ENCODE data around the gene SOX5. TPM values are rescaled to one million over a fixed set of nuclear protein-coding genes. Genes with fewer than 3 reads are reported as not detected.
A peak's percentile ranks its signal among the peaks of the same experiment; 100 is the strongest.

Gene SOX5
- total and polyA plus RNA-seq, 11 donors: 0.49 to 4.9 (median 2.5) TPM

- TF ChIP-seq, protein P1, sequence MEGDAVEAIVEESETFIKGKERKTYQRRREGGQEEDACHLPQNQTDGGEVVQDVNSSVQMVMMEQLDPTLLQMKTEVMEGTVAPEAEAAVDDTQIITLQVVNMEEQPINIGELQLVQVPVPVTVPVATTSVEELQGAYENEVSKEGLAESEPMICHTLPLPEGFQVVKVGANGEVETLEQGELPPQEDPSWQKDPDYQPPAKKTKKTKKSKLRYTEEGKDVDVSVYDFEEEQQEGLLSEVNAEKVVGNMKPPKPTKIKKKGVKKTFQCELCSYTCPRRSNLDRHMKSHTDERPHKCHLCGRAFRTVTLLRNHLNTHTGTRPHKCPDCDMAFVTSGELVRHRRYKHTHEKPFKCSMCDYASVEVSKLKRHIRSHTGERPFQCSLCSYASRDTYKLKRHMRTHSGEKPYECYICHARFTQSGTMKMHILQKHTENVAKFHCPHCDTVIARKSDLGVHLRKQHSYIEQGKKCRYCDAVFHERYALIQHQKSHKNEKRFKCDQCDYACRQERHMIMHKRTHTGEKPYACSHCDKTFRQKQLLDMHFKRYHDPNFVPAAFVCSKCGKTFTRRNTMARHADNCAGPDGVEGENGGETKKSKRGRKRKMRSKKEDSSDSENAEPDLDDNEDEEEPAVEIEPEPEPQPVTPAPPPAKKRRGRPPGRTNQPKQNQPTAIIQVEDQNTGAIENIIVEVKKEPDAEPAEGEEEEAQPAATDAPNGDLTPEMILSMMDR (IDR thresholded peaks at IDR 0.05): no peak
- no peak for TF ChIP-seq POLR2A (IDR thresholded peaks at IDR 0.05)
- Histone ChIP-seq H3K27me3 (no peaks in the 10 kb centered on the region), H3K27ac (no peak overlapping the region), H3K9me3 (peaks cover 0 to 7% (median 0%) of the 10 kb centered on the region in 12 donors), H3K4me3 (no peak overlapping the region), H3K4me1 (no peaks in the 10 kb centered on the region), H3K36me3 (no peaks in the 10 kb centered on the region)
- DNase-seq: no peak
- intact Hi-C loops (cut with DNase I): no loop called here
- WGBS, 4 donors: 86 to 92% (median 87%) methylated on average over 5 of the region's 5 CpGs
- ATAC-seq: no peak
Measured at GRCh38 chr12:23617749-23618148, 331.7 kb downstream of the SOX5 start.

- Histone ChIP-seq H3K4me1 (no peaks in the 10 kb centered on the region), H3K27ac (peak overlapping the region in 1 of 12 donors; percentile 19), H3K27me3 (no peaks in the 10 kb centered on the region), H3K36me3 (no peaks in the 10 kb centered on the region), H3K9me3 (peaks cover 0 to 7% (median 0%) of the 10 kb centered on the region in 12 donors), H3K4me3 (no peak overlapping the region)
- 58 to 79% (median 66%) methylated on average over 2 of the region's 2 CpGs for WGBS, 4 donors
- TF ChIP-seq, protein P1 (IDR thresholded peaks at IDR 0.05): no peak
- DNase-seq (no peak), ATAC-seq (no peak)
- intact Hi-C loops (cut with DNase I): no loop called here
Measured at GRCh38 chr12:23614280-23614679, 335.2 kb downstream of the SOX5 start.

- 21 to 24% (median 23%) methylated on average over 4 of the region's 4 CpGs for WGBS, 4 donors
- no peaks in the 10 kb centered on the region for H3K4me1 ChIP-seq
- intact Hi-C loops (cut with DNase I): no loop called here
- no peaks in the 10 kb centered on the region for H3K36me3 ChIP-seq
- DNase-seq (no peak), ATAC-seq (no peak)
- peaks cover 0 to 7% (median 0%) of the 10 kb centered on the region in 12 donors for H3K9me3 ChIP-seq
- no peak overlapping the region for H3K4me3 ChIP-seq
- TF ChIP-seq POLR2A (IDR thresholded peaks at IDR 0.05): no peak
- TF ChIP-seq, protein P1 (IDR thresholded peaks at IDR 0.05): no peak
- H3K27me3 ChIP-seq: no peaks in the 10 kb centered on the region
- H3K27ac ChIP-seq: no peak overlapping the region
Measured at GRCh38 chr12:23611320-23611719, 338.1 kb downstream of the SOX5 start.

GRCh38 chr12:23600919-23601318 lies 348.6 kb downstream of the SOX5 start:
- Histone ChIP-seq H3K27ac (no peak overlapping the region), H3K4me3 (no peak overlapping the region), H3K36me3 (no peaks in the 10 kb centered on the region), H3K9me3 (peaks cover 0 to 39% (median 19%) of the 10 kb centered on the region in 12 donors), H3K27me3 (no peaks in the 10 kb centered on the region), H3K4me1 (no peaks in the 10 kb centered on the region)
- ATAC-seq (no peak), DNase-seq (no peak)
- TF ChIP-seq, protein P1 (IDR thresholded peaks at IDR 0.05): no peak
- no peak for TF ChIP-seq POLR2A (IDR thresholded peaks at IDR 0.05)
- 90 to 92% (median 91%) methylated on average over 5 of the region's 5 CpGs for WGBS, 4 donors
- intact Hi-C loops (cut with DNase I): no loop called here

Measured in heart left ventricle (tissue), 16 donors.